WTC11 (cell line): ENCODE results near the gene SLC10A1. TPM values are rescaled to one million over a fixed set of nuclear protein-coding genes. Genes with fewer than 3 reads are reported as not detected.

Experiments used
- ATAC-seq: fragments of 200-7000 bp; cut with Tn5 transposase; 2 replicates; pipeline ENCODE4 v1.10.0; 2021; ENCODE audit warnings: mild to moderate bottlenecking, moderate library complexity
- CTCF ChIA-PET: fragments of 300-600 bp; sonication (Branson Sonifier 250); formaldehyde crosslinking; loops from one replicate; lab custom pipeline; 2021; ENCODE audit warnings: antibody characterized with exemption; lab: Charles Lee
- POLR2A ChIA-PET: fragments of 350-600 bp; sonication (Branson Sonifier 250); formaldehyde crosslinking; loops from one replicate; lab custom pipeline; 2021; ENCODE audit warnings: antibody characterized with exemption; lab: Charles Lee
- DNase-seq: peaks from one replicate; pipeline ENCODE4 v3.0.0; 2021; ENCODE audit warnings: low spot score
- H3K27ac Mint-ChIP-seq: 2 replicates; pipeline ENCODE4 v1.8.0; 2021; ENCODE audit warnings: mixed read lengths
- H3K27me3 Mint-ChIP-seq: 2 replicates; pipeline ENCODE4 v1.8.0; 2021; ENCODE audit warnings: low read depth, mild to moderate bottlenecking, moderate library complexity, mixed read lengths
- H3K36me3 Mint-ChIP-seq: 2 replicates; pipeline ENCODE4 v1.8.0; 2021; ENCODE audit warnings: mixed read lengths
- H3K4me1 Mint-ChIP-seq: 2 replicates; pipeline ENCODE4 v1.8.0; 2022; ENCODE audit warnings: mixed read lengths
- H3K4me3 Mint-ChIP-seq: 2 replicates; pipeline ENCODE4 v1.8.0; 2021; ENCODE audit warnings: mild to moderate bottlenecking, moderate library complexity, mixed read lengths
- H3K9me3 Mint-ChIP-seq: 2 replicates; pipeline ENCODE4 v1.8.0; 2021; ENCODE audit warnings: mixed read lengths
- ESRRA ChIP-seq: sonication (generic); formaldehyde crosslinking; IDR thresholded peaks from 2 replicates; pipeline ENCODE4 v1.8.1; 2022; ENCODE audit warnings: mild to moderate bottlenecking, missing genetic modification reagents, borderline replicate concordance
- HMGA2 ChIP-seq: fragments of 250-450 bp; sonication (Bioruptor Pico); IDR thresholded peaks from 2 replicates; pipeline ENCODE4 v1.4.0; 2021; ENCODE audit warnings: mild to moderate bottlenecking, moderate library complexity
- IRF2 ChIP-seq: sonication (generic); formaldehyde crosslinking; IDR thresholded peaks from 2 replicates; pipeline ENCODE4 v1.8.0; 2022; ENCODE audit warnings: low read depth, missing genetic modification reagents, borderline replicate concordance
- JUN ChIP-seq: sonication (generic); formaldehyde crosslinking; IDR thresholded peaks from 2 replicates; pipeline ENCODE4 v1.8.0; 2023; ENCODE audit warnings: mild to moderate bottlenecking, missing genetic modification reagents
- NFE2L1 ChIP-seq: sonication (generic); formaldehyde crosslinking; IDR thresholded peaks from 2 replicates; pipeline ENCODE4 v1.8.1; 2023; ENCODE audit warnings: missing genetic modification reagents
- SMAD3 ChIP-seq: sonication (generic); formaldehyde crosslinking; IDR thresholded peaks from 2 replicates; pipeline ENCODE4 v1.8.0; 2022; ENCODE audit warnings: missing genetic modification reagents, mild to moderate bottlenecking, borderline replicate concordance
- SMAD4 ChIP-seq: sonication (generic); formaldehyde crosslinking; IDR thresholded peaks from 2 replicates; pipeline ENCODE4 v1.8.0; 2022; ENCODE audit warnings: mild to moderate bottlenecking, missing genetic modification reagents
- ZNF121 ChIP-seq: sonication (generic); formaldehyde crosslinking; IDR thresholded peaks from 2 replicates; pipeline ENCODE4 v1.8.0; 2023; ENCODE audit warnings: missing genetic modification reagents
- ZNF138 ChIP-seq: sonication (generic); formaldehyde crosslinking; conservative IDR thresholded peaks from 2 replicates; pipeline ENCODE4 v1.8.1; 2022; ENCODE audit warnings: mild to moderate bottlenecking, moderate library complexity, missing genetic modification reagents
- ZNF232 ChIP-seq: sonication (generic); formaldehyde crosslinking; IDR thresholded peaks from 2 replicates; pipeline ENCODE4 v1.8.0; 2022; ENCODE audit warnings: mild to moderate bottlenecking, missing genetic modification reagents
- ZNF396 ChIP-seq: fragments of 250-450 bp; sonication (Bioruptor Pico); IDR thresholded peaks from 2 replicates; pipeline ENCODE4 v1.8.0; 2021; ENCODE audit warnings: mild to moderate bottlenecking, moderate library complexity, borderline replicate concordance
- ZNF671 ChIP-seq: fragments of 250-450 bp; sonication (Bioruptor Pico); IDR thresholded peaks from 2 replicates; pipeline ENCODE4 v1.8.0; 2021; ENCODE audit warnings: mild to moderate bottlenecking
- total RNA-seq: library from RNA; stranded (reverse); gene quantifications from 3 replicates; pipeline ENCODE4 v1.2.3, GENCODE V29; 2021
- TF ChIP-seq, protein P1 (sequence below): sonication (generic); formaldehyde crosslinking; IDR thresholded peaks from 2 replicates; pipeline ENCODE4 v1.8.0; 2023; ENCODE audit warnings: missing genetic modification reagents, mild to moderate bottlenecking, borderline replicate concordance
- TF ChIP-seq, protein P2 (sequence below): sonication (generic); formaldehyde crosslinking; IDR thresholded peaks from 2 replicates; pipeline ENCODE4 v1.8.1; 2023; ENCODE audit warnings: mild to moderate bottlenecking, moderate library complexity, missing genetic modification reagents
- TF ChIP-seq, protein P3 (sequence below): sonication (generic); formaldehyde crosslinking; IDR thresholded peaks from 2 replicates; pipeline ENCODE4 v1.8.0; 2022; ENCODE audit warnings: mild to moderate bottlenecking, missing genetic modification reagents
- TF ChIP-seq, protein P4 (sequence below): sonication (generic); formaldehyde crosslinking; IDR thresholded peaks from 2 replicates; pipeline ENCODE4 v1.8.1; 2022; ENCODE audit warnings: missing genetic modification reagents, borderline replicate concordance
- TF ChIP-seq, protein P5 (sequence below): fragments of 250-450 bp; sonication (Bioruptor Pico); IDR thresholded peaks from 2 replicates; pipeline ENCODE4 v1.8.0; 2021; ENCODE audit warnings: mild to moderate bottlenecking
- TF ChIP-seq, protein P6 (sequence below): fragments of 250-450 bp; sonication (Bioruptor Pico); conservative IDR thresholded peaks from 2 replicates; pipeline ENCODE4 v1.9.0; 2021; ENCODE audit warnings: mild to moderate bottlenecking

The SLC10A1 gene
- total RNA-seq, 1 experiment from 2014 or later: 0.09 TPM

DNA sequence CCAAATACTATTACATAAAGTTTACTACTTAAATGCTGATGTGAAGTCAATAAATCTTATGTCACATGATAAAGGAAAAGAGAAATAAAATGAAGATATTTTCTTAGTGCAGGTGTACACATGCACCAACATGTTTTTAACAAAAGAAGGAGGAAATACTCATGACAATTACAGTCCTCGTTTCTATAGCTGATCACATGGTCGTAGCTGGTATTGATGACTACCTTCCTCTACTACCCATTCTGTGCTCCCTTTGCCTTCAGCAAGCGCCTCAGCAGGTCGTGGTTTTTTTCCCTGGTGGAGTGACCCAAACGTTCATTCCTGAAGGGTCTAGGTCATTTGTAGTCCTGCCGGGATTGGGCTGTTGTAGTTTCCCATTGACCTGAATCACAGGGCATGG is 25.4 kb upstream of the SLC10A1 start:
- CTCF ChIA-PET: no interaction called here
- no peak for ATAC-seq

DNA sequence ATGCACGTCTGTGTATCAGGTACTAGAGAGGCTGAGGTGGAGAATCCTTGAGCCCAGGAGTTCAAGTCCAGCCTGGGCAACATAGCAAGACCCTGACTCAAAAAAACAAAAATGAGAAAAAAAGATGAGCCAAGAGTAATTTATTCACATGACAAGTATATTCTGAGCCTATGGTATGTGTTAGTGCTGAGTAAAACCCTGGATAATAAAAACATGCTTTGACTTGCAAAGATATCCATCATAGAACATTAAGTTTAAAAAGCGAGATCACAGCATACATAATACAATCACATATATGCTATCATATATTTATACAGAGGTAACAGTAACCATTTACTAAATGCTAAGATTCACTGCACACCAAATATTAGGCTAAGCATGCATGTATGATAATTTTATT is 23.9 kb upstream of the SLC10A1 start:
- H3K4me1 Mint-ChIP-seq: peaks cover 2% of the 10 kb centered on the region; the same call in 1 of the 2 replicates
- TF ChIP-seq ZNF121 (CRISPR knock-in tag): peak; percentile 13; the same call in 1 of the 2 replicates
- TF ChIP-seq NFE2L1 (CRISPR knock-in tag): no peak
- no peak for TF ChIP-seq ZNF671 (CRISPR knock-in tag)
- DNase-seq: no peak

More for the DNA sequence above, 25.4 kb upstream of the SLC10A1 start:
- POLR2A ChIA-PET: no interaction called here
- no peak overlapping the region for H3K4me3 Mint-ChIP-seq
- no peaks in the 10 kb centered on the region for H3K27me3 Mint-ChIP-seq
- H3K9me3 Mint-ChIP-seq: peaks cover 20% of the 10 kb centered on the region
- TF ChIP-seq, protein P1, sequence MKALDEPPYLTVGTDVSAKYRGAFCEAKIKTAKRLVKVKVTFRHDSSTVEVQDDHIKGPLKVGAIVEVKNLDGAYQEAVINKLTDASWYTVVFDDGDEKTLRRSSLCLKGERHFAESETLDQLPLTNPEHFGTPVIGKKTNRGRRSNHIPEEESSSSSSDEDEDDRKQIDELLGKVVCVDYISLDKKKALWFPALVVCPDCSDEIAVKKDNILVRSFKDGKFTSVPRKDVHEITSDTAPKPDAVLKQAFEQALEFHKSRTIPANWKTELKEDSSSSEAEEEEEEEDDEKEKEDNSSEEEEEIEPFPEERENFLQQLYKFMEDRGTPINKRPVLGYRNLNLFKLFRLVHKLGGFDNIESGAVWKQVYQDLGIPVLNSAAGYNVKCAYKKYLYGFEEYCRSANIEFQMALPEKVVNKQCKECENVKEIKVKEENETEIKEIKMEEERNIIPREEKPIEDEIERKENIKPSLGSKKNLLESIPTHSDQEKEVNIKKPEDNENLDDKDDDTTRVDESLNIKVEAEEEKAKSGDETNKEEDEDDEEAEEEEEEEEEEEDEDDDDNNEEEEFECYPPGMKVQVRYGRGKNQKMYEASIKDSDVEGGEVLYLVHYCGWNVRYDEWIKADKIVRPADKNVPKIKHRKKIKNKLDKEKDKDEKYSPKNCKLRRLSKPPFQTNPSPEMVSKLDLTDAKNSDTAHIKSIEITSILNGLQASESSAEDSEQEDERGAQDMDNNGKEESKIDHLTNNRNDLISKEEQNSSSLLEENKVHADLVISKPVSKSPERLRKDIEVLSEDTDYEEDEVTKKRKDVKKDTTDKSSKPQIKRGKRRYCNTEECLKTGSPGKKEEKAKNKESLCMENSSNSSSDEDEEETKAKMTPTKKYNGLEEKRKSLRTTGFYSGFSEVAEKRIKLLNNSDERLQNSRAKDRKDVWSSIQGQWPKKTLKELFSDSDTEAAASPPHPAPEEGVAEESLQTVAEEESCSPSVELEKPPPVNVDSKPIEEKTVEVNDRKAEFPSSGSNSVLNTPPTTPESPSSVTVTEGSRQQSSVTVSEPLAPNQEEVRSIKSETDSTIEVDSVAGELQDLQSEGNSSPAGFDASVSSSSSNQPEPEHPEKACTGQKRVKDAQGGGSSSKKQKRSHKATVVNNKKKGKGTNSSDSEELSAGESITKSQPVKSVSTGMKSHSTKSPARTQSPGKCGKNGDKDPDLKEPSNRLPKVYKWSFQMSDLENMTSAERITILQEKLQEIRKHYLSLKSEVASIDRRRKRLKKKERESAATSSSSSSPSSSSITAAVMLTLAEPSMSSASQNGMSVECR (CRISPR knock-in tag): no peak
- TF ChIP-seq ZNF232 (CRISPR knock-in tag) (no peak), ESRRA (no peak), SMAD4 (CRISPR knock-in tag) (no peak), ZNF671 (CRISPR knock-in tag) (no peak), JUN (CRISPR knock-in tag) (no peak), ZNF138 (CRISPR knock-in tag) (no peak), SMAD3 (CRISPR knock-in tag) (no peak), ZNF396 (CRISPR knock-in tag) (no peak), HMGA2 (CRISPR knock-in tag) (no peak)
- TF ChIP-seq, protein P2, sequence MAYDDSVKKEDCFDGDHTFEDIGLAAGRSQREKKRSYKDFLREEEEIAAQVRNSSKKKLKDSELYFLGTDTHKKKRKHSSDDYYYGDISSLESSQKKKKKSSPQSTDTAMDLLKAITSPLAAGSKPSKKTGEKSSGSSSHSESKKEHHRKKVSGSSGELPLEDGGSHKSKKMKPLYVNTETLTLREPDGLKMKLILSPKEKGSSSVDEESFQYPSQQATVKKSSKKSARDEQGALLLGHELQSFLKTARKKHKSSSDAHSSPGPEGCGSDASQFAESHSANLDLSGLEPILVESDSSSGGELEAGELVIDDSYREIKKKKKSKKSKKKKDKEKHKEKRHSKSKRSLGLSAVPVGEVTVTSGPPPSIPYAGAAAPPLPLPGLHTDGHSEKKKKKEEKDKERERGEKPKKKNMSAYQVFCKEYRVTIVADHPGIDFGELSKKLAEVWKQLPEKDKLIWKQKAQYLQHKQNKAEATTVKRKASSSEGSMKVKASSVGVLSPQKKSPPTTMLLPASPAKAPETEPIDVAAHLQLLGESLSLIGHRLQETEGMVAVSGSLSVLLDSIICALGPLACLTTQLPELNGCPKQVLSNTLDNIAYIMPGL (CRISPR knock-in tag): no peak
- TF ChIP-seq, protein P3, sequence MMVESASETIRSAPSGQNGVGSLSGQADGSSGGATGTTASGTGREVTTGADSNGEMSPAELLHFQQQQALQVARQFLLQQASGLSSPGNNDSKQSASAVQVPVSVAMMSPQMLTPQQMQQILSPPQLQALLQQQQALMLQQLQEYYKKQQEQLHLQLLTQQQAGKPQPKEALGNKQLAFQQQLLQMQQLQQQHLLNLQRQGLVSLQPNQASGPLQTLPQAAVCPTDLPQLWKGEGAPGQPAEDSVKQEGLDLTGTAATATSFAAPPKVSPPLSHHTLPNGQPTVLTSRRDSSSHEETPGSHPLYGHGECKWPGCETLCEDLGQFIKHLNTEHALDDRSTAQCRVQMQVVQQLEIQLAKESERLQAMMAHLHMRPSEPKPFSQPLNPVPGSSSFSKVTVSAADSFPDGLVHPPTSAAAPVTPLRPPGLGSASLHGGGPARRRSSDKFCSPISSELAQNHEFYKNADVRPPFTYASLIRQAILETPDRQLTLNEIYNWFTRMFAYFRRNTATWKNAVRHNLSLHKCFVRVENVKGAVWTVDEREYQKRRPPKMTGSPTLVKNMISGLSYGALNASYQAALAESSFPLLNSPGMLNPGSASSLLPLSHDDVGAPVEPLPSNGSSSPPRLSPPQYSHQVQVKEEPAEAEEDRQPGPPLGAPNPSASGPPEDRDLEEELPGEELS: no peak
- DNase-seq: no peak
- no peak overlapping the region for H3K27ac Mint-ChIP-seq
- H3K4me1 Mint-ChIP-seq: peaks cover 2% of the 10 kb centered on the region; the same call in 1 of the 2 replicates
- peaks cover 2% of the 10 kb centered on the region; the same call in 1 of the 2 replicates for H3K36me3 Mint-ChIP-seq

DNA sequence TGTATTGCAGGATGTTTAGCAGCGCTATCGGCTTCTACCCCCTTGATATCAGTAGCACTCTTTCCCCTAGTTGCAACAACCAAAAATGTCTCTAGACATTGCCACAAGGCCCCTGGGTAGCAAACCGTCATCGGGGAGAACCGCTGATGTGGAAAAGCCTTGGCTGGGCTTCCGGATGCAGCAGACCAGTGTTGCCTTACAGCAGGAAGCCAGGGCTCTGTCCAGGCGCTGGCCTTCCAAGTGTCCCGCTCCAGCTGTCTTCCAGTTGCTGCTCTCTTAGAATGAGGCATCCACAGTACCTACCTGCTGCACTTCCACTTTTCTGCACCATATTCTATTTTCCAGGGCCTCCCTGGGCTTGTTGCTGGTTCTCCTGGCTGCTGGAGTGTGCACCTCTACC is 22.6 kb upstream of the SLC10A1 start:
- TF ChIP-seq, protein P4, sequence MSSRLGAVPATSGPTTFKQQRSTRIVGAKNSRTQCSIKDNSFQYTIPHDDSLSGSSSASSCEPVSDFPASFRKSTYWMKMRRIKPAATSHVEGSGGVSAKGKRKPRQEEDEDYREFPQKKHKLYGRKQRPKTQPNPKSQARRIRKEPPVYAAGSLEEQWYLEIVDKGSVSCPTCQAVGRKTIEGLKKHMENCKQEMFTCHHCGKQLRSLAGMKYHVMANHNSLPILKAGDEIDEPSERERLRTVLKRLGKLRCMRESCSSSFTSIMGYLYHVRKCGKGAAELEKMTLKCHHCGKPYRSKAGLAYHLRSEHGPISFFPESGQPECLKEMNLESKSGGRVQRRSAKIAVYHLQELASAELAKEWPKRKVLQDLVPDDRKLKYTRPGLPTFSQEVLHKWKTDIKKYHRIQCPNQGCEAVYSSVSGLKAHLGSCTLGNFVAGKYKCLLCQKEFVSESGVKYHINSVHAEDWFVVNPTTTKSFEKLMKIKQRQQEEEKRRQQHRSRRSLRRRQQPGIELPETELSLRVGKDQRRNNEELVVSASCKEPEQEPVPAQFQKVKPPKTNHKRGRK (CRISPR knock-in tag): no peak
- TF ChIP-seq, protein P5, sequence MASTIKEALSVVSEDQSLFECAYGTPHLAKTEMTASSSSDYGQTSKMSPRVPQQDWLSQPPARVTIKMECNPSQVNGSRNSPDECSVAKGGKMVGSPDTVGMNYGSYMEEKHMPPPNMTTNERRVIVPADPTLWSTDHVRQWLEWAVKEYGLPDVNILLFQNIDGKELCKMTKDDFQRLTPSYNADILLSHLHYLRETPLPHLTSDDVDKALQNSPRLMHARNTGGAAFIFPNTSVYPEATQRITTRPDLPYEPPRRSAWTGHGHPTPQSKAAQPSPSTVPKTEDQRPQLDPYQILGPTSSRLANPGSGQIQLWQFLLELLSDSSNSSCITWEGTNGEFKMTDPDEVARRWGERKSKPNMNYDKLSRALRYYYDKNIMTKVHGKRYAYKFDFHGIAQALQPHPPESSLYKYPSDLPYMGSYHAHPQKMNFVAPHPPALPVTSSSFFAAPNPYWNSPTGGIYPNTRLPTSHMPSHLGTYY (CRISPR knock-in tag): no peak
- TF ChIP-seq, protein P6, sequence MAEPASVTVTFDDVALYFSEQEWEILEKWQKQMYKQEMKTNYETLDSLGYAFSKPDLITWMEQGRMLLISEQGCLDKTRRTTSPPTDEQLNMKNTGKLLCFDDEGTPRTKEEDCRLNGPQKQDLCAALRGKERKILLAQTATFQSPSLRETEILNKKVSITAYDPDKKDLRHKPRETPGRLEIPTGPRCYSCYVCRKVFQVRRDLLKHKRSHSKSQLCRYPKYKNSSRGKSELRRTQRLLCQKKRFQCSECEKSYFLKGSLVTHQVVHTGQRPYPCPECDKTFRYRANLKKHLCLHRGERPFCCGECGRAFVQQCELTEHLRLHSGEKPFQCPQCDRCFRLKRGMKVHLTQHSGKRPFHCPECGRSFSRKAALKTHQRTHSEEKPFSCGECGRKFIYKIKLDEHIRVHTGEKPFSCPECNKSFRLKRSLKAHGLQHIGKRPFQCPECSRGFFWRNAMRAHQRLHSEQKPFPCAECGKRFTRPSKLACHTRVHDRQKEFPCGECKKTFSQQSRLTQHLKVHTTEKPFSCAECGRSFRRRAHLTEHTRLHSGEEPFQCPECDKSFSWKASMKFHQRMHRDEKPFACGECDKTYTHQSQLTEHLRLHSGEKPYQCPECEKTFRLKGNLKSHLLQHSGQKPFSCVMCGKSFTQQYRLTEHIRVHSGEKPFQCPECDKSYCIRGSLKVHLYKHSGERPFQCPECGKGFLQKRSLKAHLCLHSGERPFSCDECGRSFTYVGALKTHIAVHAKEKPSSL (CRISPR knock-in tag): no peak
- no peak for TF ChIP-seq IRF2
- DNase-seq (no peak), ATAC-seq (no peak)
- Mint-ChIP-seq H3K4me1 (peaks cover 2% of the 10 kb centered on the region; the same call in 1 of the 2 replicates), H3K9me3 (peaks cover 4% of the 10 kb centered on the region; the same call in 1 of the 2 replicates), H3K27ac (no peak overlapping the region), H3K27me3 (no peaks in the 10 kb centered on the region), H3K4me3 (no peak overlapping the region), H3K36me3 (no peaks in the 10 kb centered on the region)
- ChIA-PET POLR2A (no interaction called here), CTCF (interaction anchor here (2.3 to 6.8 kb wide), 2 partner anchors 194 to 209 kb away, joined by 10 to 76 read pairs; no protein-coding TSS in a partner anchor)

More for the DNA sequence above, 23.9 kb upstream of the SLC10A1 start:
- Mint-ChIP-seq H3K36me3 (no peaks in the 10 kb centered on the region), H3K4me3 (no peak overlapping the region), H3K27ac (no peak overlapping the region), H3K27me3 (no peaks in the 10 kb centered on the region), H3K9me3 (peaks cover 17% of the 10 kb centered on the region)
- CTCF ChIA-PET: interaction anchor here (1.0 to 6.8 kb wide), 2 partner anchors 208 to 253 kb away, joined by 3 to 76 read pairs; no protein-coding TSS in a partner anchor
- POLR2A ChIA-PET: no interaction called here
- no peak for ATAC-seq
